Measurements from ENCODE around the gene SFTPD. TPM values are rescaled to one million over a fixed set of nuclear protein-coding genes. Genes with fewer than 3 reads are reported as not detected.

Gene SFTPD
- polyA plus RNA-seq, 1 donor = 1.5 TPM

- DNase-seq (ENCODE audit: low read depth) = no peak
Measured at GRCh38 chr10:79944428-79945395, 4.2 kb downstream of the SFTPD start.

DNA sequence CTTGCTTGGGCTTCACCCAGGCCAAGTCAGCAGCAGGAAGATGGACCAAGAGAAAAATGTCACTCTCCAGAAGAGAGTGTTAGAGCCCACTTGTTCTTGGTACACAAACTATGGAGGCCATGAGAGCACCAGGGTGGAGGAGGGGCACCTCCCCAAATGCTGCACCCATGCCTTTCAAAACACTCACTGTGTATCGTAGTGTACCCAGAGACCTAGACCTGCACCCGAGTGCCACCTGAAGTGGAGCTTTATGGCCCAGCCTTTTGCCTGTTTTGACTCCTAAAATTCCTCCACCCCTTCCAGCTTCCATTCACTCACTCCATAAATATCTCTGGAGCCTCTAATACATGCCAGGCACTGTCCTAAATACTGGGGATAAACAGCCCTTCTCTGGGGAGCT lies 5.0 kb downstream of the SFTPD start:
- DNase-seq (ENCODE audit: low read depth) = no peak

- no peak for DNase-seq (ENCODE audit: low read depth)
Measured at GRCh38 chr10:79942261-79943185, 6.4 kb downstream of the SFTPD start.

- DNase-seq (ENCODE audit: low read depth) = no peak
Measured at GRCh38 chr10:79941585-79942210, 7.2 kb downstream of the SFTPD start.

GRCh38 chr10:79941146-79941545 lies 7.8 kb downstream of the SFTPD start:
- no peak for DNase-seq (ENCODE audit: low read depth)

GRCh38 chr10:79940431-79940830 lies 8.5 kb downstream of the SFTPD start:
- DNase-seq (ENCODE audit: low read depth) = no peak

DNA sequence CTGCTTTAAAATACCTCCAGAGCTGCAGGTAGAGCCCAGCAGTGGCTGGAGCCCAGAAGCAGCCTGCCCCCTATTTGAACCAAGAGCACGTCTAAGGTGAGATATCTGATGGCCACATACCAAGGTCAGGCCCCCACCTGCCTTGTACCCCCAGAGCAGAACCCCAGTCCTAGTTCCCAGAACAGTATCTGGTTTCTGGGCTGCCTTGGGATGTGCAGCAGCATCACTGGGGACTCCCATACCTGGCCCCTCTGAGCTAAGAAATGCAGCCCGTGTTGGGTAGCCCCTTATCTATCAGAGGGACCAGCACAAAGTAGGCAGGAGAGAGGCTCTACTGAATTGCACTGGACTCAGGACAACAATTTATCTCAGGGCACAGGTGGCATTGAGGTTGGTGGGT lies 8.9 kb downstream of the SFTPD start:
- no peak for DNase-seq (ENCODE audit: low read depth)

GRCh38 chr10:79938728-79939406 lies 10.0 kb downstream of the SFTPD start:
- DNase-seq (ENCODE audit: low read depth) = no peak

DNA sequence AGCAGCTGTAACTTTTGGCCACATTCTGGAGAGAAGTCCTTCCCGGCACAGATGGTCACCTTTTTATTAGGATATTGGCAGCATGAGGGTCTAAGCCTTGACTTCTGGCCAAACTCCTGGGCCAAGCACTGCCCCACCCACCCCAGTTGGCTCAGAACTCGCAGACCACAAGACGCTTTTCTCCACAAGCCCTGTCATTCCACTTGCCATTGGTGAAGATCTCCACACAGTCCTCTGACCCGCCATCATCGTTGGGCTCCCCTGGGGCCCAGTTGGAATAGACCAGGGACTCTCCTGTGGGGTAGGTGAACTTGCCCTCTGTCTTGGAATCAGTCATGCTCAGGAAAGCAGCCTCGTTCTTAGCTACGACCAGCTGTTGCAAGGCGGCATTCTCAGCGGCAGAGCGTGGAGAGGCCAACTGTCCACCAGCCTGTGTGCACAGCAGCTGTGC lies 11.2 kb downstream of the SFTPD start:
- DNase-seq (ENCODE audit: low read depth) = no peak

DNA sequence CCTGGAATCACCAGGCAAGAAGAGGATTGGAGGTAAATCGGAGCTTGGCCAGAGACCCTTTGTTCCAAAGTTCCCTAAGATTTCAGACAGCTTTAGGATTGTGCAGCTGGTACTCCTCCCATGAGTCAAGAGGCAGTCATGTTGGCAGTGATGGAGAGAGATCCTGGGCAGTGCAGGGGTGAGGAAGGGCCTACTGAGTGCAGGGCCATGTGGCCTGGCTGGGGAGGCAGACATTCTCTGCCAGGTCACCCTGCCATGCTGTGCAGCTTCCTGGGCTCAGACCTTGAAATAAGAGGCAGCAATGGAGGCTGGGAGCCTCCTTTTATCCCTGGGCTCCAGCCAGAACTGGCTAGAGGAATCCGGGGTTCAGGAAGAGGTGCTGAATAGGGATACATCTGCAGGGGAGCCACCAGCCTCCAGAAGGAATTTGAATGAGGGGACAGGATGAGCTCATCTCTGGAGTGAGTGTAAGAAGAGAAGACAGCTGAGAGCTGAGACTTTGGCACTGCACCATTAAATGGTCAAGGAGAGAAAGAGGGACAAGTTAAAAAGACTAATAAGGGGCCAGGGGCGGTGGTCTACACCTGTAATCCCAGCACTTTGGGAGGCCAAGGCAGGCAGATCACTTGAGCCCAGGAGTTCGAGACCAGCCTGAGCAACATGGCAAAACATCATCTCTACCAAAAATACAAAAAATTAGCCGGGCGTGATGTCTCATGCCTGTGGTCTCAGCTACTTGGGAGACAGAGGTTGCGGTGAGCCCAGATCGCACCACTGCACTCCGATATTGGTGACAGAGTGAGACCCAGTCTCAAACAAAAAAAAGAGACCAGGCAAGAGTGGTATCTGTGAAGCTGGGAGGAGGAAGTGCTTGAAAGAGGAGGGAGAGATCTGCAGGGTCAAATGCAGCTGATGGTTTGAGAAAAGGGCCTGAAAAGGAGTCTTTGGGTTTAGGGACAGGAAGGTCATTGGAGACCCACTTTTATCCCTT lies 12.0 kb downstream of the SFTPD start:
- no peak for DNase-seq (ENCODE audit: low read depth)

DNA sequence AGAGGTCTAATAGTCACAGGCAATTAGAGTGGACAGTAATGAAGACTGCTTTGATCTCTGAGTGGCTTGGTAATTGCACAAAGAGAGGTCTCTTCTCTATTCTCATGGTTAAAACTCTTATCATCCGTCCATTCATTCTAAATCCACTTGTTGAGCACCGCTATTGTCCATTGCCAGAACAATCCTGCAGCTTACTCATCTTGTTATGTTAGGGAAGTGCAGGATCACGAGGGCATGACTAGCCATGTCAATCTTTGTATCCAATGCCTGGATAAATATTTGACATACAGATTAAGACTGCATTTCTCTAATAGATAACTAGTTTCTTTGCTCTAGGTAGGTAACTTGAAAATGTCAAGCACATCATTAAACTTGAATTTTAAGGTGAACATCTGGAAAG lies 14.9 kb downstream of the SFTPD start:
- no peak for DNase-seq (ENCODE audit: low read depth)

DNA sequence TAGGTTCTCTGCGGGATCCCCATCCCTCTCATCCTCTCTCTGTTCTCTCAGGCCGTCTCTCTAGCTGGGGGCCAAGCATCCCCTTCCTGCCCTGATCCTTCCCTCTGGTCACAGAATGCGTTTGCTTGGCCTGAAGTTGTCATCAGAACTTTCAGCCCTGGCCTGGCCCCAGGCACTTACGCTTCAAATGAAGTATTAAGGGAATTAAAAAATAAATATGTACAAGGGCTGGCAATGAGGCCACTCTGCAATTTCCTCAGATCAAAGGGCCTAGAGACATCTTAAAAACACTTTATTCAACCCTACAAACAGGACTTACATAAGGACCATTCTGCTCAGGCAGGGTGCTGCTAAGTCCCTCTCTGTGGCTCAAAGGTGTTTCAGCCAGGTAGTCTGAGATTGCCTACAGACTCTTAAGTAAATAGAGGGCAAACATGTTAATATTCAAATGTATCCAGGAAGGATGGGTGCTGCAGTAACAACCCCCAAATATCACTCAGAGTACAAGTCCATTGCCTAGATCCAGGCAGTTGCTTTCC lies 16.0 kb downstream of the SFTPD start:
- DNase-seq (ENCODE audit: low read depth) = no peak

DNA sequence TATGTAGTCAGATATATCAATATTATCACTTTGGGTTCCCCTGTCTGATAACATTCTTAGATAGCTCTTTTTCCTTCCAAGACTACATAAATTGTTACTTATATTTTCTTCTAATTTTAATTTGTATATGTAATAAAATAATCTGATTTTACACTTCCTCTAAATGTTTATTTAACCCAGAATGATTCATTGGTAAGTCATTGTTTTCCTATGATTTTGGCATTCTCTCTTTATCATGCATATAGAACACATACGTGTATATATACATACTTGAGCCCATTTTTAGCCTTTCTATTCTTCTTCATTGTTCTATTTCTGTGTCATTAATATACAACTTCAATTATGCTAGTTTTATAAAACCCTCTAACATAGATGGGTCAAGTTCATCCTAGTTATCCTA lies 16.6 kb downstream of the SFTPD start:
- DNase-seq (ENCODE audit: low read depth) = no peak

DNA sequence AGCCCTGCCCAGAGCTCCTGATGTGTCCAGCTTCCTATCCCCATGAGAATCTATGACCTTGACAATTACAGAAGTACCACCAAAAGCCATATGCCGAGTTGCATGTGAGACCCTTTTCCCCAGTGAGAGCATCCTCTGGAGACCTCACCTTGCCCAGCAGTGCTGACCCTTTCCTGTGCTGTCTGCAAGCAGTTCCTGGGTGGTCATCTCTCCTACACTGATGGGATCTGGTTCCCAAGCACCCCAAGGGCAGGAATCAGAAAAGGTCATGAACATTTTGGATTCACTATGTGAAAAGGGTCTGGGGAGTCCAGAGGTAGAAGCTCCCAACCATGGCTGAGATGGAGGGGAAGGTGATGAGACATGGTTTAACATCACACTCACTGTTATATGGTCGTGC lies 18.2 kb downstream of the SFTPD start:
- no peak for DNase-seq (ENCODE audit: low read depth)

- DNase-seq (ENCODE audit: low read depth) = no peak
Measured at GRCh38 chr10:79930267-79930666, 18.6 kb downstream of the SFTPD start.

GRCh38 chr10:79929409-79929904 lies 19.4 kb downstream of the SFTPD start:
- DNase-seq (ENCODE audit: low read depth) = no peak

DNA sequence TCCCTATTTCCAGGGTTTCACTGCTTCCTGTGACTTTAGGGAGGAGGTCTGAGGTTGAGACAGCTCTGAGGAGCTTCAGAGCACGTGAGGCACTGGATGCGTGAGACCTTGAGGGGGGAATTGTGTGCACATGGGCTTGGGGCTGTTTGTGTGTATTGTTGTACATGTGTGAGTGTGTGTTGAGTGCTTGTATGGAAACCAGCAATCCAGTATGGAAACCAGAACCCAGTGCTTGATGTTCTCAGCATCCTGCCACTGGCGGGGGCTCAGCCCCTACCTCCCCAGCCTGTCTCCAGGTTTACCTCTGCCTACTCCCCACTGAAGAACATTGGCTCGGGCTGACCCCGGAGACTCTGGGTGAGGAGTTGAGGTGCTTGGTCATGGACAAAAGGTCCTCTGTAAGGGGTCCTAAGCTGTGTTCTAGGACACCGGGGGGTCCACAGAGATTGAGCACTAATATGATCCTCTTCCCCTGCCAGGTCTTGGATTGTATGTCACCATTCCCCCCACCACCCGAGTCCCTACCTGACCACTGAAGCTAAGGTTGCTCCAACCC lies 20.8 kb downstream of the SFTPD start:
- DNase-seq (ENCODE audit: low read depth) = no peak

DNA sequence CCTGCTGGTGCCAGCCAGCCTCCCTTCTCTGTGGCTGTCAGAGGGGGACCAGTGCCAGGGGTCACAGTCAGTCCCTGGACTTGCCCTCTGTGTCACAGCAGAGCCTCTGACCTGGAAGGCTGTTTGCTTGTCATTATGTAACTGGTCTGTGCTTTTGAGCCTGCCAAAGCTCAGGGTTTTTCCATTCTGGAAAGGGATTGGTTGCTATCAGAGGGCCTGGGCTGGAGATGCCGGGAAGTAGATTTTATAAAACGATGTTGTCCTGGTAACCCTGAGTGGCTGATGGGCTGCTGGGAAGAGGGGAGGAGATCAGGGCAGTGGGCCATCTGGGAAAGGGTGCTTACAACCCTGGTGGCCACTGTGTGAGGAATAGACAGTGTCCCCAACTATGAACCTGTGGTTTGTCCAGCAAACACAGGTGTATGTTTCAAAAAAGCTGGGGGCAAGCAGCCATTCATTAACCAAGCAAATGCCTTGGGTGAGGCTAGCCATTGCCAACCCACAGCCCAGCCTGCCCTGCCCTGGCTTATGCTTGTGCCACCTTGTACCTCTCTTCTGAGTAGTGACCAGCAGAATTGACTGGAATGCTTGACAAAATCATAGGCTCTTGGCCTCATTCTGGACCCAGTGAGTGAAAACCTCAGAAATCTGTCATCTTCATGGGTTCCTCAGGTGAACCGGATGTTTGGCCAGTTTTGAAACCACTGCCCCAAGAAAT lies 21.6 kb downstream of the SFTPD start:
- no peak for DNase-seq (ENCODE audit: low read depth)

DNA sequence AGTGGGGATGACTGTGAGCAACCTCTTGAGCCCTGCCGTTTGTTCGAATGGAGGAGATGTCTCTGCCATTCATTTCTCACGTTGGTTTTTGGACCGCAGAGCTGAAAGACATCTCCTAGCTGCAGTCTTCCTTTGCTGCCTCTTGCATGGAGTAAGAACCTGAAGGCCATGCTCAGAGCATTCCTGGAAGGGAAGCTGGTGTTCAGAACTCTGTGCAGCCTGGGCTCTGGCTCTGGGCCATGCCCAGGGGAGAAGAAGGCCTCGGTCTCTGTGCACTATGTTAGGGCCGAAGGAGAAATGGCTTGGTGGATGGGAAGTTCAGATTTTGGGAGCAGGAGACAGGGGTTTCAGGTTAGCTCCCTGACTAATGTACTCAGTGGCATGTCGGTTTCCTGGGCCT lies 22.9 kb downstream of the SFTPD start:
- no peak for DNase-seq (ENCODE audit: low read depth)

Data from forelimb muscle (tissue), 1 donor.